K562 (cell line): ENCODE data around the gene TMEM266. TPM values are rescaled to one million over a fixed set of nuclear protein-coding genes. Genes with fewer than 3 reads are reported as not detected.

Experiments
- ATAC-seq: fragments of 200-7000 bp; cut with Tn5 transposase; 3 replicates; pipeline ENCODE4 v1.9.1; 2020; ENCODE audit warnings: moderate library complexity
- BruUV-seq: library from RNA; stranded (reverse); fragments of 400-500 nt; replicated peaks from 2 replicates; lab custom pipeline; 2021; lab: Mats Ljungman, UMichigan
- CTCF ChIA-PET: fragments of 300-600 bp; formaldehyde crosslinking; extraction: SDS; loops from one replicate; lab custom pipeline; 2021; ENCODE audit warnings: low intra/inter-chr PET ratio; lab: Yijun Ruan, JAX
- POLR2A ChIA-PET: fragments of 300-600, 350-650 bp; sonication (Branson Sonifier 250); formaldehyde crosslinking; extraction: SDS; loops from one replicate; lab custom pipeline; 2021; ENCODE audit warnings: antibody characterized with exemption, inconsistent platforms; lab: Yijun Ruan, JAX
- DNase-seq, 4 experiments: peaks; one replicate each; pipeline versions ENCODE4 v3.0.0 to v3.0.0-alpha.2; 2011 to 2018; ENCODE audit warnings: low spot score in 3 of 4, mixed read lengths in 3 of 4; ENCODE audit errors: extremely low read depth in 1 of 4
- FAIRE-seq: peaks from 2 replicates; lab custom pipeline; 2011; peaks lifted over from hg19 to GRCh38; lab: Jason Lieb, UNC
- H2AFZ ChIP-seq: 2 replicates; pipeline ENCODE4 v1.6.0; 2011; ENCODE audit warnings: low read depth, low read length, control low read depth, inconsistent platforms
- H3K27ac ChIP-seq: fragments of 200-600 bp; 3 replicates; pipeline ENCODE4 v1.8.0; 2011; ENCODE audit warnings: low read depth, mild to moderate bottlenecking, control low read depth, inconsistent platforms, low read length, moderate library complexity, mixed read lengths; ENCODE audit errors: extremely low read depth
- H3K27me3 ChIP-seq, 2 experiments: fragments of 300-600 bp in 1 of 2; 2 replicates in 1 of 2; 3 replicates in 1 of 2; pipeline versions ENCODE4 v1.6.0 to v1.8.0; 2011; ENCODE audit warnings: inconsistent platforms in 2 of 2, low read length in 2 of 2, mild to moderate bottlenecking in 1 of 2, mixed read lengths in 1 of 2, moderate library complexity in 1 of 2; ENCODE audit not compliant: control insufficient read depth in 2 of 2, insufficient read depth in 2 of 2
- H3K36me3 ChIP-seq: fragments of 300-600 bp; 3 replicates; pipeline ENCODE4 v1.8.0; 2011; ENCODE audit warnings: mild to moderate bottlenecking, low read length, inconsistent platforms; ENCODE audit not compliant: control insufficient read depth, insufficient read depth
- H3K4me1 ChIP-seq, 2 experiments: fragments of 200-600 bp in 1 of 2; replicated peaks in 1 of 2; 2 replicates in 1 of 2; 3 replicates in 1 of 2; pipeline versions ENCODE4 v1.5.1 to v1.8.0; 2011; ENCODE audit warnings: inconsistent platforms in 2 of 2, low read length in 2 of 2, mild to moderate bottlenecking in 1 of 2, mixed read lengths in 1 of 2, moderate library complexity in 1 of 2; ENCODE audit not compliant: control insufficient read depth in 2 of 2, insufficient read depth in 2 of 2
- H3K4me2 ChIP-seq: 2 replicates; pipeline ENCODE4 v1.6.1; 2011; ENCODE audit warnings: low read length, control low read depth, inconsistent platforms, mixed read lengths; ENCODE audit not compliant: insufficient read depth
- H3K4me3 ChIP-seq: fragments of 200-600 bp; sonication (generic), shearing (Covaris generic); 2 replicates; pipeline ENCODE4 v1.5.1; 2016; ENCODE audit warnings: control low read depth, inconsistent platforms
- H3K79me2 ChIP-seq: fragments of 200-600 bp; 3 replicates; pipeline ENCODE4 v1.8.0; 2011; ENCODE audit warnings: low read length, inconsistent platforms; ENCODE audit not compliant: control insufficient read depth, insufficient read depth
- H3K9ac ChIP-seq, 2 experiments: 2 replicates each; pipeline versions ENCODE4 v1.6.0 to v1.6.1; 2011; ENCODE audit warnings: low read depth in 2 of 2, low read length in 2 of 2, control low read depth in 1 of 2, inconsistent platforms in 1 of 2, mild to moderate bottlenecking in 1 of 2, mixed read lengths in 1 of 2; ENCODE audit not compliant: insufficient read depth in 1 of 2
- H3K9me1 ChIP-seq: one replicate; pipeline ENCODE4 v1.6.0; 2011; ENCODE audit warnings: inconsistent platforms, mild to moderate bottlenecking, low read length, moderate library complexity; ENCODE audit not compliant: control insufficient read depth, insufficient read depth
- H3K9me3 ChIP-seq: replicated peaks from 2 replicates; pipeline ENCODE4 v1.5.1; 2011; ENCODE audit warnings: low read depth, low read length, inconsistent platforms; ENCODE audit not compliant: control insufficient read depth, insufficient read depth
- H4K20me1 ChIP-seq: replicated peaks from 2 replicates; pipeline ENCODE4 v1.6.1; 2011; ENCODE audit warnings: low read length, inconsistent platforms, mixed read lengths; ENCODE audit not compliant: control insufficient read depth, insufficient read depth
- ATF7 ChIP-seq: fragments of 450-650 bp; IDR thresholded peaks from 2 replicates; pipeline ENCODE4 v1.7.1; 2014; ENCODE audit warnings: mild to moderate bottlenecking, moderate library complexity
- EHMT2 ChIP-seq: fragments of 450-650 bp; IDR thresholded peaks from 2 replicates; pipeline ENCODE4 v1.6.1; 2018; ENCODE audit warnings: antibody characterized with exemption
- LCOR ChIP-seq: sonication (generic); formaldehyde crosslinking; IDR thresholded peaks from 2 replicates; pipeline ENCODE4 v1.8.0; 2022; ENCODE audit warnings: mild to moderate bottlenecking, missing genetic modification reagents
- MLX ChIP-seq, 2 experiments: fragments of 450-650 bp in 1 of 2; sonication (generic) in 1 of 2; formaldehyde crosslinking; conservative IDR thresholded peaks; 2 replicates each; pipeline versions ENCODE4 v1.4.0 to v1.8.1; 2020 to 2022; ENCODE audit warnings: mild to moderate bottlenecking in 1 of 2, missing genetic modification reagents in 1 of 2
- SLC30A9 ChIP-seq: fragments of 250-450 bp; sonication (Bioruptor Pico); IDR thresholded peaks from 2 replicates; pipeline ENCODE4 v1.8.0; 2022; ENCODE audit warnings: mild to moderate bottlenecking, moderate library complexity
- SMAD3 ChIP-seq: fragments of 450-650 bp; formaldehyde crosslinking; conservative IDR thresholded peaks from 2 replicates; pipeline ENCODE4 v1.4.0; 2020; ENCODE audit warnings: mild to moderate bottlenecking
- ZBTB9 ChIP-seq: fragments of 450-650 bp; formaldehyde crosslinking; IDR thresholded peaks from 2 replicates; pipeline ENCODE4 v1.4.0; 2020; ENCODE audit warnings: mild to moderate bottlenecking, moderate library complexity
- ZNF586 ChIP-seq: fragments of 450-650 bp; formaldehyde crosslinking; conservative IDR thresholded peaks from 2 replicates; pipeline ENCODE4 v1.4.0; 2020; ENCODE audit warnings: mild to moderate bottlenecking, moderate library complexity
- ZNF717 ChIP-seq: fragments of 250-450 bp; sonication (Bioruptor Pico); IDR thresholded peaks from 2 replicates; pipeline ENCODE4 v1.5.0; 2021
- WGBS: fragments of 100-300 bp; shearing (Covaris generic); methylation state at CpG from one replicate; pipeline ENCODE4 v1.1.6; 2016; ENCODE audit warnings: low coverage, mixed read lengths; ENCODE audit not compliant: insufficient coverage; ENCODE audit errors: missing lambda C conversion rate; 5-methylcytosine and 5-hydroxymethylcytosine counted together
- in situ Hi-C: fragments of 300-500 bp; cut with MboI; formaldehyde crosslinking; loops from 4 replicates; pipeline ENCODE4 v1.15.0; 2018; ENCODE audit warnings: inconsistent platforms, mixed read lengths
- intact Hi-C: fragments of 100-400 bp; cut with micrococcal nuclease; formaldehyde crosslinking; loops from 2 replicates; pipeline ENCODE4 v1.14.2; 2022
- polyA plus RNA-seq, 8 experiments: library from polyadenylated mRNA; depleted of rRNA in 4 of 8; stranded (reverse) in 5 of 8; unstranded in 3 of 8; fragments of >200 nt; fragmentation: Nextera tagmentation in 2 of 8; fragmentation: Illumina TruSeq in 1 of 8; extraction: Ambion mirVana in 2 of 8; extraction: Trizol in 1 of 8; gene quantifications; 2 replicates each; pipeline versions ENCODE4 v1.2.1 to v1.2.3, GENCODE V29; 2011 to 2014; ENCODE audit warnings: inconsistent platforms in 1 of 8, missing spikeins in 1 of 8
- total RNA-seq, 7 experiments: library from RNA; depleted of rRNA in 6 of 7; stranded (reverse); fragments of >200 nt in 6 of 7; fragmentation: Illumina TruSeq in 2 of 7; extraction: Trizol in 2 of 7; gene quantifications; 2 replicates each; pipeline versions ENCODE4 v1.2.1 to v1.2.3, GENCODE V29; 2011 to 2021; ENCODE audit warnings: low replicate concordance in 1 of 7

Gene TMEM266
- total and polyA plus RNA-seq, 9 of the 15 experiments (the other 6 are each of a cell fraction or from before 2014, with no cell fraction given) = not detected

GRCh38 chr15:76151599-76151974, 91.8 kb downstream of the TMEM266 start:
- ChIA-PET POLR2A (interaction anchor here (0.6 kb wide), 1 partner anchor 230 kb away, joined by 3 read pairs; no protein-coding TSS in a partner anchor), CTCF (interaction anchor here (0.6 to 1.6 kb wide), 3 partner anchors 94 to 222 kb away, joined by 3 to 7 read pairs (median 7); no protein-coding TSS in a partner anchor)
- Histone ChIP-seq H3K27me3 (peaks cover 28 to 68% of the 10 kb centered on the region in 2 experiments; a peak in 4 of 5 replicates), H3K4me1 (no peaks in the 10 kb centered on the region), H3K9me1 (peaks cover 4% of the 10 kb centered on the region), H3K9me3 (no peaks in the 10 kb centered on the region), H3K9ac (no peak overlapping the region), H3K79me2 (no peaks in the 10 kb centered on the region), H3K4me2 (no peak overlapping the region), H2AFZ (no peak overlapping the region), H3K36me3 (no peaks in the 10 kb centered on the region), H4K20me1 (0 out of 2 replicates have a peak, but pooled peaks cover 3% of the 10 kb centered on the region), H3K27ac (no peak overlapping the region), H3K4me3 (no peak overlapping the region)
- WGBS = 11% methylated on average over 8 of the region's 8 CpGs
- no peak for TF ChIP-seq SLC30A9
- TF ChIP-seq ZBTB9 (CRISPR knock-in tag) = no peak
- no peak for TF ChIP-seq MLX (CRISPR knock-in tag; conservative IDR thresholded peaks at IDR 0.05)
- TF ChIP-seq SMAD3 (CRISPR knock-in tag) = no peak
- TF ChIP-seq ZNF586 (CRISPR knock-in tag) = no peak
- no peak for TF ChIP-seq LCOR (CRISPR knock-in tag)
- no peak for TF ChIP-seq ATF7
- TF ChIP-seq ZNF717 (CRISPR knock-in tag) = no peak
- TF ChIP-seq EHMT2 = no peak
- ATAC-seq = no peak
- intact Hi-C loops = no loop called here
- no peak for DNase-seq
- BruUV-seq = no TSS peak
- in situ Hi-C loops = no loop called here
- no peak for FAIRE-seq
